GM12891 (cell line): ENCODE data around the gene TRAPPC12.

Source experiments
- PAX5 ChIP-seq: IDR thresholded peaks from 2 replicates; pipeline ENCODE4 v1.6.1; 2011; ENCODE audit warnings: low read length, moderate library complexity, mild to moderate bottlenecking; ENCODE audit not compliant: insufficient read depth, severe bottlenecking
- POLR2A ChIP-seq: IDR thresholded peaks from 2 replicates; pipeline ENCODE4 v1.6.1; 2011; ENCODE audit warnings: low read depth, low read length, control low read depth
- POLR2AphosphoS5 ChIP-seq: IDR thresholded peaks from 2 replicates; pipeline ENCODE4 v1.6.1; 2011; ENCODE audit warnings: low read depth, low read length, control low read depth
- POU2F2 ChIP-seq: IDR thresholded peaks from 2 replicates; pipeline ENCODE4 v1.6.1; 2011; ENCODE audit warnings: low read depth, mild to moderate bottlenecking, control low read depth, low read length, moderate library complexity
- SPI1 ChIP-seq: IDR thresholded peaks from 2 replicates; pipeline ENCODE4 v1.6.1; 2011; ENCODE audit warnings: low read depth, low read length, control low read depth
- TAF1 ChIP-seq: IDR thresholded peaks from 2 replicates; pipeline ENCODE4 v1.6.1; 2011; ENCODE audit warnings: low read depth, low read length, control low read depth

GRCh38 chr2:3470856-3471737 is 91.6 kb downstream of the TRAPPC12 start:
- no peak for TF ChIP-seq POLR2AphosphoS5
- no peak for TF ChIP-seq POLR2A
- no peak for TF ChIP-seq POU2F2
- no peak for TF ChIP-seq TAF1
- TF ChIP-seq PAX5 = no peak
- TF ChIP-seq SPI1 = no peak
